AG04450 (cell line): ENCODE measurements around the gene CEACAM18. TPM values are rescaled to one million over a fixed set of nuclear protein-coding genes. Genes with fewer than 3 reads are reported as not detected.
"Not testable (repeated sequence)": the region's sequence is repeated elsewhere in the genome, so short reads cannot be mapped to it uniquely, and the experiment has no call there.

Source experiments
- CTCF ChIA-PET: fragments of 300-600, 350-600 bp; formaldehyde crosslinking; extraction: SDS; loops from one replicate; lab custom pipeline; 2022; ENCODE audit warnings: antibody characterized with exemption, inconsistent platforms; lab: Charles Lee
- POLR2A ChIA-PET: fragments of 350-600 bp; formaldehyde crosslinking; extraction: SDS; loops from one replicate; lab custom pipeline; 2021; ENCODE audit warnings: antibody characterized with exemption, inconsistent platforms; lab: Yijun Ruan, JAX
- DNase-seq: peaks from one replicate; pipeline ENCODE4 v3.0.0-alpha.2; 2011; ENCODE audit warnings: low read depth, low spot score
- H3K27ac ChIP-seq: one replicate; pipeline ENCODE4 v1.5.1; 2012; ENCODE audit warnings: low read depth, low read length, control low read depth
- H3K27me3 ChIP-seq: one replicate; pipeline ENCODE4 v1.6.0; 2012; ENCODE audit warnings: low read length; ENCODE audit not compliant: control insufficient read depth, insufficient read depth
- H3K4me3 ChIP-seq: 2 replicates; pipeline ENCODE4 v1.5.1; 2011; ENCODE audit warnings: mild to moderate bottlenecking, low read depth, low read length, control low read depth
- H3K9me3 ChIP-seq: 2 replicates; pipeline ENCODE4 v1.5.1; 2012; ENCODE audit warnings: low read length; ENCODE audit not compliant: control insufficient read depth, insufficient read depth
- polyA plus RNA-seq: library from polyadenylated mRNA; depleted of rRNA; stranded (reverse); fragments of >200 nt; gene quantifications from 2 replicates; pipeline ENCODE4 v1.2.3, GENCODE V29; 2011
- TF ChIP-seq, protein P1 (sequence below): IDR thresholded peaks from 2 replicates; pipeline ENCODE4 v1.5.1; 2011; ENCODE audit warnings: low read depth, low read length, control low read depth, inconsistent platforms

Gene CEACAM18
- polyA plus RNA-seq, 1 experiment: not detected

DNA sequence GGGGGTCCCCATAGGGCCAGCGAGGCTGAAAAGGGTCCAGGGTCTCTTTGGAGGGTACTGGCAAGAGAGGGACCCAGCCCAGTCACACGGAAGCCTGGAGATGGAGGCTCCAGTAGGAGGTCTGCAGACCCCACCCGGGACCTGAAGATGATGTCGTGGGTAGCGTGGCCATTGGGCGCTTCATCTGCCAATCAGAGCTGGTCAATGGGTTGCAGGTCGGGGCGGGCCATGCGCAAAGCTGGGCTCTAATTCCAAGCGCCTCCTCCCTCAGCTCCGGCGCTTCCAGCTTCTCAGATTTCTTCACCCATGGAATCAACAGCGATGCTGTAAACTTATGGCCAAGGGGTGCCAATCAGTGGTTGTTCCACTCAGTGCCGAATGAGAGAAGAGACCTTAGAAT, 12.3 kb downstream of the CEACAM18 start:
- CTCF ChIA-PET: interaction anchor here (0.6 kb wide), 1 partner anchor 25 kb away, joined by 3 read pairs; no protein-coding TSS in a partner anchor
- Histone ChIP-seq H3K27ac (no peak overlapping the region), H3K4me3 (no peak overlapping the region), H3K27me3 (no peaks in the 10 kb centered on the region), H3K9me3 (peaks cover 11% of the 10 kb centered on the region)
- TF ChIP-seq, protein P1, sequence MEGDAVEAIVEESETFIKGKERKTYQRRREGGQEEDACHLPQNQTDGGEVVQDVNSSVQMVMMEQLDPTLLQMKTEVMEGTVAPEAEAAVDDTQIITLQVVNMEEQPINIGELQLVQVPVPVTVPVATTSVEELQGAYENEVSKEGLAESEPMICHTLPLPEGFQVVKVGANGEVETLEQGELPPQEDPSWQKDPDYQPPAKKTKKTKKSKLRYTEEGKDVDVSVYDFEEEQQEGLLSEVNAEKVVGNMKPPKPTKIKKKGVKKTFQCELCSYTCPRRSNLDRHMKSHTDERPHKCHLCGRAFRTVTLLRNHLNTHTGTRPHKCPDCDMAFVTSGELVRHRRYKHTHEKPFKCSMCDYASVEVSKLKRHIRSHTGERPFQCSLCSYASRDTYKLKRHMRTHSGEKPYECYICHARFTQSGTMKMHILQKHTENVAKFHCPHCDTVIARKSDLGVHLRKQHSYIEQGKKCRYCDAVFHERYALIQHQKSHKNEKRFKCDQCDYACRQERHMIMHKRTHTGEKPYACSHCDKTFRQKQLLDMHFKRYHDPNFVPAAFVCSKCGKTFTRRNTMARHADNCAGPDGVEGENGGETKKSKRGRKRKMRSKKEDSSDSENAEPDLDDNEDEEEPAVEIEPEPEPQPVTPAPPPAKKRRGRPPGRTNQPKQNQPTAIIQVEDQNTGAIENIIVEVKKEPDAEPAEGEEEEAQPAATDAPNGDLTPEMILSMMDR: no peak
- no peak for DNase-seq
- POLR2A ChIA-PET: no interaction called here

DNA sequence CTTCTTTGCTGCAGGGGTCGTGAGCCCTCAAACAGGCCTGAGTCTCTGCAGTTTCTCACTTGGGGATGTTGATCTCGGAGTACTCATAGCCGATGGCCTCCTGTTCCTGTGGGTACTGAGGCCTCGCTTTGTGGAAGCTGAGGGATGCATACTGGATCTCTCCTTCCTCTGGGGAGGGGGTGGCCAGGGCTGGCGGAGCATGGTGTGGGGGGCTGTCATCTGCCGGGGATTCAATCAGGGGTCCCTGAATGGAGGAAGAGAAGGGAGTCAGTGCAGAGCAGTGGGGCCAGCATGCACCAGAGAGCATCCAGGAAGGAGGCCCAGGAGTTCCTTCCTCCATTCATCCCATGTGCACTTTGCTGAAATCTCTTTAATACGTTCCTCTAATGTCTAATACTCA, 13.2 kb downstream of the CEACAM18 start:
- TF ChIP-seq, protein P1: no peak
- Histone ChIP-seq H3K27ac (no peak overlapping the region), H3K27me3 (no peaks in the 10 kb centered on the region), H3K9me3 (peaks cover 11% of the 10 kb centered on the region), H3K4me3 (no peak overlapping the region)
- no peak for DNase-seq
- POLR2A ChIA-PET: no interaction called here
- CTCF ChIA-PET: no interaction called here

DNA sequence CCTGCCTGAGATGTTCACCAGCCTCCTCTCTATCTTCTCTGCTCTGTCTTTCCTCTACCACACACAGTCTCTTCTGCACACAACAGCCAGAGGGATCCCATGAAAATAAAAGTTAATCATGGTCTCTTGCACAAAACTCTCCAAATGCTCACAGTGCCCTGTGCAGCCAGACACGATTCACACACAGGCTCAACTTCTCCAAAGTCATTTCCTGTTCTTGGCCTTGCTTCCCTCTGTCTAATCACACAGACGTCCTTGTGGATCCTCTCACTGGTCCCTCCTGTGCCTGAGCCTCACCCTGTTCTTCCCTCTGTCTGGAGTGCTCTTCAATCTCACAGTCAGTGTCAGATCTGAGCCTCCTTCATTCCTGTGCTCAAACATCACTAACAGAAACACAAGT, 15.4 kb downstream of the CEACAM18 start:
- ChIA-PET POLR2A (no interaction called here), CTCF (no interaction called here)
- Histone ChIP-seq H3K27ac (no peak overlapping the region), H3K27me3 (no peaks in the 10 kb centered on the region), H3K9me3 (peaks cover 13% of the 10 kb centered on the region), H3K4me3 (no peak overlapping the region)
- TF ChIP-seq, protein P1: no peak
- no peak for DNase-seq

DNA sequence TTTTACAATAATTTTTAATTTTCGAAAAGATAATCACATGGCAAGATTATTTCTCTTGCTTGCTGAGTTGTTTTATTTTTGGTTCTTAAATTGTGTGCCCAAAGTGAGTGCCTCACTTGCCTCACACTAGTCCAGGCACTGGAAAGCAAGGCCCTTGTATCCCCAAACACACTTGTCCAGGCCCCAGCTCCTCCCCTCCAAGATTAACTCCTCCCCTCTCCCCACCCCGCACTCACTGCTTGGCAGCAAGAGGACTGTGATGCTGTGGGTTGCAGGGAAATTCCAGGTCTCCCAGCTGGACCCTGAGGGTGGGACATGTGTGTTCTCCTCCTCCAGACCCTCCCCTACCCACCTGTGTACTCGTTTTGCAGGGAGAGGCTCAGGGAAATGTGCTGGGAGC, 19.3 kb downstream of the CEACAM18 start:
- Histone ChIP-seq H3K9me3 (peaks cover 24% of the 10 kb centered on the region), H3K4me3 (no peak overlapping the region), H3K27me3 (no peaks in the 10 kb centered on the region), H3K27ac (no peak overlapping the region)
- CTCF ChIA-PET: no interaction called here
- POLR2A ChIA-PET: no interaction called here
- TF ChIP-seq, protein P1: no peak
- no peak for DNase-seq

DNA sequence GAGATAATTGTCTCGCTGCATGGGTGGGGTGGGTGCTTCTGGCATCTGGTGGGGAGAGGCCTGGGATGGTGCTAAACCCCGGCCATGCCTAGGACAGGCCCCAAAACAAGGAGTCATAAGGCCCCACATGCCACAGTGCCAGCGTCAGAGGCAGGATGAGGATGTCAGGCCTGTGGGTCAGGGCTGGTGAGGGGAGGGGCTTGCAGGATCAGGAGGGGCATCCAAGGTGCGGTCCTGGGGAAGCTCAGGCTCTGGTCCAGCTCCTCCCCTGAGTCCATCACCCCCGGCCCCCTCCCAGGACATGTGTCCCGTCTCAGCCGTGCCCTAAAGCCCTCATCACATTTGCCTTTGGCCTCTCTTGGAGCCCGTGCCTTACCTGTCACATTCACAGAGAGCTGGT, 22.6 kb downstream of the CEACAM18 start:
- H3K27ac ChIP-seq, CTCF ChIA-PET, H3K27me3 ChIP-seq, DNase-seq, H3K4me3 ChIP-seq, POLR2A ChIA-PET: not testable (repeated sequence)
- H3K9me3 ChIP-seq: peaks cover 24% of the 10 kb centered on the region
